Body of pancreas (tissue), 4 donors: ENCODE results near the gene RLBP1. TPM values are rescaled to one million over a fixed set of nuclear protein-coding genes. Genes with fewer than 3 reads are reported as not detected.
"Not testable (repeated sequence)": the region's sequence is repeated elsewhere in the genome, so short reads cannot be mapped to it uniquely, and the experiment has no call there.

Experiments used
- ATAC-seq: fragments of 150-250 bp; one replicate; pipeline ENCODE4 v1.9.1; 2016
- DNase-seq, 4 donors: peaks; one replicate each; pipeline ENCODE4 v3.0.0-alpha.2; 2019
- H3K27ac ChIP-seq, 4 donors: fragments of 200-600 bp; sonication (generic); 1 replicate in 3 of 4; 2 replicates in 1 of 4; pipeline versions ENCODE4 v1.5.1 to v1.6.1; 2016 to 2019; ENCODE audit warnings: mild to moderate bottlenecking in 1 of 4, mixed read lengths in 1 of 4, moderate library complexity in 1 of 4
- H3K27me3 ChIP-seq, 2 donors: fragments of 200-600 bp; sonication (generic); one replicate each; pipeline ENCODE4 v1.6.0; 2016; ENCODE audit warnings: mild to moderate bottlenecking in 1 of 2
- H3K36me3 ChIP-seq, 2 donors: fragments of 200-600 bp; sonication (generic); replicated peaks in 1 of 2; 2 replicates each; pipeline ENCODE4 v1.5.1; 2016; ENCODE audit warnings: low read depth in 2 of 2; ENCODE audit not compliant: insufficient read depth in 1 of 2
- H3K4me1 ChIP-seq: fragments of 200-600 bp; sonication (generic); one replicate; pipeline ENCODE4 v1.6.0; 2016
- H3K4me3 ChIP-seq, 2 donors: fragments of 200-600 bp; sonication (generic); 1 replicate in 1 of 2; 2 replicates in 1 of 2; pipeline ENCODE4 v1.5.1; 2016 to 2019
- H3K9me3 ChIP-seq, 3 donors: fragments of 200-600 bp; sonication (generic); 1 replicate in 2 of 3; 2 replicates in 1 of 3; pipeline ENCODE4 v1.5.1; 2016
- CTCF ChIP-seq, 7 experiments: fragments of 450-650 bp in 4 of 7; fragments of 200-600 bp in 3 of 7; sonication (generic) in 3 of 7; IDR thresholded peaks; one replicate each; pipeline ENCODE4 v1.5.1; 2016 to 2019; ENCODE audit warnings: antibody characterized with exemption in 7 of 7
- POLR2A ChIP-seq, 3 donors: fragments of 450-650 bp; IDR thresholded peaks; one replicate each; pipeline ENCODE4 v1.6.1; 2016; ENCODE audit warnings: antibody characterized with exemption in 3 of 3, mild to moderate bottlenecking in 2 of 3
- WGBS, 2 donors: methylation state at CpG; one replicate each; pipeline ENCODE4 v1.1.5; 2017; 5-methylcytosine and 5-hydroxymethylcytosine counted together
- intact Hi-C: fragments of 100-400 bp; cut with DNase I; formaldehyde crosslinking; loops from one replicate; pipeline ENCODE4 v1.15.1; 2023
- total RNA-seq, 2 donors: library from RNA; depleted of rRNA; stranded (reverse); fragments of >200 nt; gene quantifications; one replicate each; pipeline ENCODE4 v1.1.0, GENCODE V29; 2016

Gene RLBP1
- total RNA-seq, result not detected

- Histone ChIP-seq H3K27ac (no peak within 1 kb of the TSS), H3K27me3 (no peaks in the 10 kb centered on the region), H3K4me3 (no peak within 1 kb of the TSS), H3K4me1 (peaks cover 2% of the 10 kb centered on the region), H3K36me3 (no peaks in the 10 kb centered on the region), H3K9me3 (no peaks in the 10 kb centered on the region)
- intact Hi-C loops, result no loop called here
- DNase-seq, result no peak
- WGBS, 2 donors, result 72 to 86% methylated on average over 10 to 11 of the region's 11 CpGs
- TF ChIP-seq POLR2A (IDR thresholded peaks at IDR 0.05), result no peak
- ATAC-seq, result no peak
These were observed at the start of gene RLBP1 for GRCh38 chr15:89221543-89221942. Gene RLBP1, minus strand, starts transcription at chr15:89221579. Its CDS starts 2,604 bp downstream, at chr15:89218975.

GRCh38 chr15:89250142-89250541 lies 28.8 kb upstream of the RLBP1 start:
- H3K27me3 ChIP-seq, H3K36me3 ChIP-seq, DNase-seq, H3K4me3 ChIP-seq, H3K9me3 ChIP-seq, H3K4me1 ChIP-seq, ATAC-seq, H3K27ac ChIP-seq, intact Hi-C loops: not testable (repeated sequence)
- 96 to 98% methylated on average over 3 to 5 of the region's 5 CpGs for WGBS, 2 donors

GRCh38 chr15:89248584-89248983 lies 27.2 kb upstream of the RLBP1 start:
- 97 to 98% methylated on average over 2 of the region's 2 CpGs for WGBS, 2 donors
- no peak for DNase-seq

GRCh38 chr15:89247446-89247845 lies 26.1 kb upstream of the RLBP1 start:
- peaks cover 17% of the 10 kb centered on the region for H3K4me1 ChIP-seq
- H3K4me3 ChIP-seq, result no peak overlapping the region
- no peaks in the 10 kb centered on the region for H3K9me3 ChIP-seq
- intact Hi-C loops, result no loop called here
- WGBS, 2 donors, result 59% methylated on average over 2 of the region's 2 CpGs
- ATAC-seq (no peak), DNase-seq (no peak)
- no peaks in the 10 kb centered on the region for H3K36me3 ChIP-seq
- no peaks in the 10 kb centered on the region for H3K27me3 ChIP-seq
- no peak overlapping the region for H3K27ac ChIP-seq
- TF ChIP-seq CTCF (IDR thresholded peaks at IDR 0.05) (no peak), POLR2A (IDR thresholded peaks at IDR 0.05) (no peak)

More at GRCh38 chr15:89248584-89248983, 27.2 kb upstream of the RLBP1 start:
- Histone ChIP-seq H3K27me3 (no peaks in the 10 kb centered on the region), H3K36me3 (no peaks in the 10 kb centered on the region), H3K27ac (no peak overlapping the region), H3K4me3 (no peak overlapping the region), H3K4me1 (peaks cover 10% of the 10 kb centered on the region), H3K9me3 (no peaks in the 10 kb centered on the region)
- TF ChIP-seq CTCF (IDR thresholded peaks at IDR 0.05) (no peak), POLR2A (IDR thresholded peaks at IDR 0.05) (no peak)
- intact Hi-C loops, result no loop called here
- ATAC-seq, result no peak

- H3K27me3 ChIP-seq, result no peaks in the 10 kb centered on the region
- no peak overlapping the region for H3K27ac ChIP-seq
- H3K36me3 ChIP-seq, result no peaks in the 10 kb centered on the region
- H3K4me3 ChIP-seq, result peak overlapping the region in 1 of 2 donors; percentile 58
- WGBS, 2 donors, result 0 to 1% methylated on average over 4 to 6 of the region's 6 CpGs
- ATAC-seq (no peak), DNase-seq (no peak)
- TF ChIP-seq POLR2A (IDR thresholded peaks at IDR 0.05) (no peak), CTCF (IDR thresholded peaks at IDR 0.05) (no peak)
- intact Hi-C loops, result no loop called here
- H3K4me1 ChIP-seq, result peaks cover 17% of the 10 kb centered on the region
- no peaks in the 10 kb centered on the region for H3K9me3 ChIP-seq
These were observed 23.2 kb upstream of the RLBP1 start for GRCh38 chr15:89244574-89244903.
